GM19099 (cell line): Measurements from ENCODE around the gene EBF3.

Source experiments
- POLR2A ChIP-seq: IDR thresholded peaks from 3 replicates; pipeline ENCODE4 v1.6.1; 2011; ENCODE audit warnings: low read depth; ENCODE audit not compliant: insufficient read length; ENCODE audit errors: extremely low read depth

EBF3 gene

GRCh38 chr10:129919358-129919757 lies 44.7 kb downstream of the EBF3 start:
- TF ChIP-seq POLR2A, result no peak

DNA sequence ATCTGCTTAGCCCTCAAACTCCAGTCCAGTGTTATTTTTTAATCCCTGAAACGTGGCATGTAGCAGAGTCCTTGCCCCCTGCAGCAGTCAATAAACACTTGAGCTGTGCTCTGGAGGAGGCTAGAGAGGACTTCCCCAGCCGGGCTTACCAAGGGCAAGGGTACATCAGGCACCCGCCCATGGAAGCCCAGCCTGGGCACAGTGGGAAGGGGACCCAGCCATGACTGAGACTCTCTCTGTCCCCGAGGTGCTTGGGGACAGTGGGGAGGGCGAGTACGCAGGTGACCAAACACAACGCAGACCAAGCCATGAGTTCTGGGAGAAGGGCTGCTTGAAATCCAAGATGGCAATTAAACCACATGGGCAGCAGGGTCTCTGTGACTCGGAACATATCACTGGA lies 45.2 kb downstream of the EBF3 start:
- TF ChIP-seq POLR2A, result no peak

DNA sequence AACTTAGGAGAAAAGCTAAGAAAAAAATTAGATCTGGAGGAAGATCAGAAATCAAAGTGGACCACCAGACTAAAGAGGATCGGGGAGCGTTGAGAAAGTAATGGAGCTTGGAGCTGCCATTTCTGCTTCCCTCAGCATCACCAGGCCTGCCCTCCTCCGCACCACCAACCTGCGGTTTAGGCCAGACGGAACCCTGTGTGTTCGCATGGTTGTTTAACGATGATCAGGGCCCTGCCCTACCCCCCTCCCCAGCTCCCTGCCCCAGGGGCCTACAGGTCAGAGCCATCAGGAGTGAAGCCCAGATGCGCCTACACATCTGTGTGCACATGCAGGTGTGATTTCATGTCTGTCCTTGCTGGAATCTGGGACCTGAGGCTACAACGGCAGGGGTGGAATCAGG lies 45.7 kb downstream of the EBF3 start:
- TF ChIP-seq POLR2A, result no peak

- no peak for TF ChIP-seq POLR2A
Observed at GRCh38 chr10:129917936-129918335, 46.1 kb downstream of the EBF3 start.

GRCh38 chr10:129916506-129916995 lies 47.5 kb downstream of the EBF3 start:
- TF ChIP-seq POLR2A, result no peak

DNA sequence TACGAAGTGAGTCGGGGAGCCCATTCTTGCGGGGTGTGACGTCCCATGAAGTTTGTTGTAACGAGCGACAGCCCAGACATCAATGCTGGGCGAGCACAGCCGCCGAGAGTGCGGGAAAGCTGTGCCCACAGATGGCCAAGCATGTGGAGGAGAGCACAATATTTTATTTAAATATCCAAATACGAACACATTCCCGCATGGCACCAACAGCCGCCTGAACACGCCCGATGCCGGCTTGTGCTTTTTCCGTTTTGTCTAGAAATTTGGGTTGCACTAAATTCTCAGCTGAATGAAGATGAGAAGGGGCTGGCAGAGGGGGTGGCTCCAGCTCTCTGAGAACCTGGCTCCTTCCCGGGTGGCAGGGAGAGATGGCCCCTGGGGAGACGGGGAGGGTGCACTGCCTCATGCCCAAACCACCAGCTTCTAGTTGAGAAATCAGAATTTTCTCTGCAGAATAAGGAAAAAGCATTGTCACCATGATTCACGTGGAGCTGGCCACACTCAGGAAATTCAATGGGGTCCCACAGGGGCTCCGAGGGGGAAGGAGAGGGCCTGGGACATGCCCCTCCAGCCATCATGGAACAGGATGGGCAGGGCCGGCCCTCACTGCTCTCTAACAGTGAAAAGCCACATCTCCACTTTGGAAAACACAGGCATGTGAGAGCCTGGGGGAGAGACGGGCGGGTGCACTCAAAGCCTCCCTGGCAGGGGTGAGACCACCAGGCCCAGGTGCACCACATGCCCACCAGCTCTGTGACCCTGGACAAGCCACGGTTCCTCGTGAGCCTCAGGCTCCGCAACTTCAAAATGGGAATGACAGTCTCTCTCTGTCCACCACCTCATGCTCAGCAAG lies 48.3 kb downstream of the EBF3 start:
- TF ChIP-seq POLR2A, result no peak

DNA sequence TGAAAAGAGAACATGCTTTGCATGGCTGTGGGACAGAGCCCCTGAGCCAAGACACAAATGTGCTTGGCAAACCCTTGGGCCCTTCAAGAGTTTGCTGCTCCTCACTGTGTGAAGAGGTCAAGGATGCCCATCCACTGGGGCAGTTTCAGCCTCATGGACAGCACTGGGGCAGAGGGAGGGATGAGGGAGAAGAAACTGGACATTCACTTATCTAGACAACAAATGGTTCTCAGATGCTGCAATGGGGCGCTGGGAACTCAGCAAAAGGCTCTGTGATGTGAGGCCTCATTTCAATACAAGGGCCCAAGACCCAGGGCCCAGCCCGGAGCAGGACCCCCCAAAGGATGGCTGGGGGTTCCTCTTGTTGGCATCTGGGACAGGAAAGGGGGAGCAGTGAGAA lies 49.1 kb downstream of the EBF3 start:
- no peak for TF ChIP-seq POLR2A

DNA sequence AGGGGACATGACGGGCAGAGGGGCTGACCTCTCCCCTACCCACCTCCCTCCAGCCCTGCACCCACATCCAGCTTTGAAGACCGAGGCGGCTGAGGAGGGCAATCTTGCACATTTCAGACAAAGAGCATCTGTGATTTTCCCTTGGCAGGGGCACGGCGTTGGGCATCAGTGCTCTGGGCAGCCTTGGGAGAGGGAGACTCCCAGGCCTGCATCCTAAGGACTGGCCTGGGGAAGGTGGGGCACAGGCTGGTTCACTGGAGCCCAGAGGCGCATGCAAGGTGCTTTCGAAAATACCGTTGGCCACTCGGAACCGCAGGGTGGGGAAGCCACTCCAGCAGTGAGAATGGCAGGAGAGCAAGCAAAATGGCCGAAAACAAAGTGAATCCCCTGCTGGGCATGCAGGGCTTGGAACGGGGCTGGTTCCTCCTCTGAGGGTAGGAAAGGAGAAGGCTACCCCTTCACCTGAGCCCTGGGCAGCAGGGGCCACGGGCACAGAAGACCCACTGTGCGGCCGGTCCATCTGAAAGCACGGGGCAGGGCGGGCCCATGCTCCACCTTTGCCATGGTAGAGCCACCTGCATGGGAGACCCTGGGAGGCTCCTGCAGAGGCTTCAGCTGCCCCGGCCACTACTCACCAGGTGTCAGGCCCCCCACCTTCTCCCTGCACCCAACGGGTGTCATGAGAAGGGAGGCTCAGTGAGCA lies 49.8 kb downstream of the EBF3 start:
- no peak for TF ChIP-seq POLR2A

DNA sequence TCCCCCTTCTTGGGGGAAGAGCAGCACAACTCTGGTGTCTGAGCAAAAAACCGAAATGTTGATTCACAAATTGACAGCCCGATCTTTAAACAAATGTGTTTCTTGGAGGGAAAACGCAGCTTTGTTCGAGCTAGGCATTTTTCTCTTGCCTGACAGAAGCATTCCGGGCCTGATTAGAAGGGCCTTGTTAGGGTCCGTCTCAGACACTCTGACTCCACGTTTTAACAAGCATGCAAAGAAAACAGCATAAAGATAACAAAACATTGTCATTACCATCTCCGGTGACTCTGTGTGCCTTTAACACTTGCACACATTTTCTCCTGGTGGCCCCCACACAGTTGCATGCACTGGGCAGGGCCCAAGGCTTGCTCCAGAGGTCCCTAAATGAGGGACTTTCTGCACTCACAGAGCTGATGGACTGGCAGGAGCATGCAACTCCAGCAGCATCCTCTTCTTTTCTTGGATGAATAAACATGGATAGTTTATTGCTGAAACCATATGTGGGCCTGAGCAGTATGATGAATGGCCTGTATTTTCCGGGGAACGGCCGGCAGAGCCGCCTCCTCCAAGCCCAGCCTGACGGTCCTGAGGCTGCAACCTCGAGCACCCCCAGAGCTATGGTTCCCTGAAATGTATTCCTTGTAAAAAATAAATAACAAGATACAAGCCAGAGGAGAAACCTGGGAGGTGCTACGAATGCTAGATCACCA lies 50.9 kb downstream of the EBF3 start:
- TF ChIP-seq POLR2A, result no peak

GRCh38 chr10:129912166-129912917 lies 51.7 kb downstream of the EBF3 start:
- no peak for TF ChIP-seq POLR2A

DNA sequence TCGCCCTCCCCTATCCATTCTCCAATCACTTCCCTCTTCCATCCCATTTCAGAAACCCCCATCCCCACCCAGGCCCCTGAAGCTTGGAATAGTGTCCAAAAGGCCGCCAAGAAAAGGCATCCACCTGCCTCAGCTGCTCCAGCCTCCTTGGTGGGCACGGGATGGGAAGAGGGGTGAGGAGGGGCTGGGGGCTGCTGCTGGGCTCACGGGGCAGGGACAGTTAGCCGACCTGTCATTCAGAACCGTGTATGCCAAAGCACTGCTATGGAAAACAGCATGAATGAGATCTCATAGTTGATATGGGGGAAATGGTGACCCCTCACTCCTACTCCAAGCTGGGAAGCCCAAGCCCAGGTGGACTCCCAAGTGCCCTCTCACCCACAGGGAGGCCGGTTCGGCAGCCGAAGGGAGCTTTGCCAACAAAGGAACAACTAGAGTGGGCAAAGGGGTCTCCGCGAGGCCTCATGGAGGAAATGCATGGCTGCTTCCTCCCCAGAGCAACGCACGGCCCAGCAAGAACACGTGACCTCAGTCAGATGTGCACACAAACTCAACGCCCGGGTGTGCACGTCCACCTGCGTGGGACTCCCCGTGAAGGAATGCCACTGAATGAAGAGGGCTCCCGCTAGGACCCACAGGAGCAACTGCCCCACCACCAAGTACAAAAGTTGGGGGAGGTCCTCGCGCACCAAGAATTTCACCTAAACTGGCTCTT lies 52.5 kb downstream of the EBF3 start:
- TF ChIP-seq POLR2A, result no peak

GRCh38 chr10:129910861-129911260 lies 53.2 kb downstream of the EBF3 start:
- no peak for TF ChIP-seq POLR2A

DNA sequence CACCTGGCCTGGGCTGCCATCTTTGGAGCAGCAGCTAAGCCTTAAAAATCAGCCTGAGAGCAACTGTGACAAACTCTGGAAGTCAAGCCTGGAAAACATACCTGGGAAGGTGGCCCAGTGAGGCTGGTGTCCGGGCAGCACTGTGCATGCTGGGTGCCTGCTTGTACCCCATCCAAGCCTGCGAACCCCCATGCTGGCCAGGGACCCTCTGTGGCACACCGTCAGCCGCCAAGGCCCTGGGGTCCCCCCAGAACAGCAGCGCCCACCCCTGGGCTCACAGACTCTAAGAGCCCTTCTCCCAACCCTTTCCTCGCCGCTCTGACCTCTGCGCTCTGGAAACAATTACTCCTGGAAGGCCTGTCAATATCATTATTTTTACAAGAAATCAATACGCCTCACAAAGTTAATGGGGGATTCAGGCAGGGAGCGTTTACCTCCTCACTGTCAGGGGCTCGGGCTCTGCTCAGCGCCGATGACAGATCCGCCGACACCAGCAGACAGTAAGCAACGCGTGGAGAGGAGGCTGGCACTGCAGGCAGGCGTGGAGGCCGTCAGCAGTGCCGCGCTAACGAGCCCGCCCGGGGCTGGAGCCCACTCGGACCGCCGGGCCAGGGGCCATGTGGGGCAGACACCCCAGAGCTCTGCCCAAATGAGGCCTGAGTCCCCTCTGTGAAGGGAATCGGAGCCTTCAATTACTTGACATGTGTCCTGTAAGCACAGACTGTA lies 54.4 kb downstream of the EBF3 start:
- TF ChIP-seq POLR2A, result no peak
